Activated CD4-positive, alpha-beta T cell treated with anti-CD3 and anti-CD28 coated beads, Interleukin-2, amount 50 U/mL, for 16 hours (primary cell): ENCODE measurements around the gene SCG5.

Experiments
- DNase-seq: peaks from one replicate; pipeline ENCODE4 v3.0.0-alpha.2; 2020

The SCG5 gene

DNA sequence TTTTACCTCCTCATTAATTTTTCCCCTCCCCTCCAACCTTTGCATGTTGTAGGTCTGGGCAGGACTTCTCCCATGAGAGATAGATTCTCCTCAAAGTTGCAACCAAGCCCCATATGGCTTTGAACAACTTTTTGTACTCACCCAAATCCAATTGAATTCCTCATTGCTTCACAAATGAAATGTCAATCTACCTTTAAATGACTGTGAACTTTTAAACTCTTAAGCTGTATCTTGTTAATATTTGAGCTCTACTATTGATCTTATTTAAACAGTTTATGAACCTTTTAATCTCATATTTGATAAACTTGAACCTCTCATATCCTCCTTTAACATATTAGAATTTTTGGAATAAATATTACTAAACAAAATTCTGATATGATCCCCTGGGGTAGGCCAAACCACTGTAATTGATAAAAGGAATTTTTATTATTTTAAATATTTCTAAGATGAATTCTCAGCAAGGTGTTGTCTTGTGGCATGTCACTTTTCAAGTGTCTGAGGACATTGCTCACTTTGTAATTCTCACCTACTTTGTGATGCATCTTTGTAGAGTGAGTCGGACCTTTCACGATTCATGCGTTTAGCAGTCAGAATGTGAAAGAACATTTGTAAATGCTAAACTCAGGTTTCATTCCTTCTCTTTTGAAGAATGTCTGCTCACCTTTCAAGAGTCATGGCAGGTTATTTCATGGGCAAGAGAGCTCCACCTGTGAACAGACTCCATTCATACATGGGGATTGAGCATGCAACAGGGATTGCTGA, 52.9 kb downstream of the SCG5 start:
- no peak for DNase-seq

DNA sequence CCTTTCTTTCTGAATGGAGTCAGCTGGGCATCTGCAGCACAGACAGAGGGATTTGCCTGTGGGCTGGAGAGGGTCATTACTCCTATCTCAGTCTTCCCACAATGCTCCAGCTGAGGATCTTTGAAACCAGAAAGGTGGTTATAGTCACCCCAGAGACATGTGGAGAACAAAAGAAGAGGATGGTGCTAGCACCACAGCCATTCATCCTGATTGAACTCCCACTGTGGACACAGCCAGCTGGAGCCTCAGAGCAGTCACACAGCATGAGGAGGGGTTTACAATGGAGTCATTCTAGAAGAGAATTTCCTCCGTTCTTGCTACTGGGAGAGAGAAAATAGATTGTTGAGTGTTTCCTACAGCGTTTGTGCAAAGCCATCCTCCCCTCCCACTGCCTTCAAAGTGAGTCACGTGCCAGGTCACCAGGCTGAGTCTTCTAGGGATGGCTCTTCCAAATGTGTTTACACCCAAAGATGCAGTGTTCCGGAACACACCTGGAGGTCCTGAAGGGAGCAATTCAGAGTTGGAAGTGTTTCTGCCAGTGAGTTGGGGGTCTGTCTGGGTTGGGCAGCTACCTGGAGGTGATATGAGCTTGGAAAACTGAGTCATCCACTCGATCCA, 57.4 kb downstream of the SCG5 start:
- DNase-seq, result no peak

DNA sequence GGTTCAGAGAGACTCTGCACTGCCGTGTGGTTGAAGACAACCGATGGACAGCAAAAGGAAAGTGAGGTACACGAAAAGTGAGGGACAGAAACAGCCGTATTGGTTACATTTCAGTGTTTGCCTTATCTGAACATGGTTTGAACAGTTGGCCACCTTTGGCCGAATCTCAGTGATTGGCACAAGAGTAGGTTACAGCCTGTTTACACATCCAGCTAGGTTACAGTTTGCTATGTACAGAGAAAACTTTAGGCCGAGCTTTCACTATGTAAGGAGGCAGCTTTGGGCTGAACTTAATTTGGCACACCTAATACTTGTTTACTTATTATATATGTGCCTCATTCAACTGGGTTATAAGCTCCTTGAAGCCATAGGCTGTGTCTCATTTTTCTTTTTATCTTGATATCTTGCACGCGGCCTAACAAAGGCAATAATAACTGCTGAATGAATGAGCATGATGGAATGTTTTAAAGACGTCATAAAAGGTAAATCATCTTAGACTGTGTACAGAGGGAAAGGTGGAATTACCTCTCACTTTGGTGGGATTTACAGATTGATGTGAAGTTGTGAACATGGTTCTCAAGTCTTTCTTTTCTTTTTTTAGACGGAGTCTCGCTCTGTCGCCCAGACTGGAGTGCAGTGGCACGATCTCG, 59.1 kb downstream of the SCG5 start:
- no peak for DNase-seq

DNA sequence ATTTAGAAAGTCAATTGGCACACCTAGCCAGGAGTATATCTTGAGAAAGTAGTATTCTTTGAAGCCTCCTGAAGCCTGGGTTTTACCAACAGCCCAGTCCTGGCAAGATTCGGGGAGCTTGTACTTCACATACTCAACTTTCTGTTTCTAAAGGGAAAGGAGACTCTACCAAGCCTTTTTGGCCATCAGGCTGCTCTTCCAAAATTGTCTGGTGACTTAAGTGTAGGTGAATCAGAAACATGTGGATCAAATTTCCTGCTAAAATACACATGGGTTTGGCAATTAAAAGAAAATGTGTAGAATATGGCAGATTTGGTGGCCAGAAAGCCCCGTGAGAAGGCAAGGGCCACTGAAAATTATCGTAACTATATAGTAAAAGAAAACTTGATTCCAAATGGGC, 60.4 kb downstream of the SCG5 start:
- DNase-seq, result no peak

DNA sequence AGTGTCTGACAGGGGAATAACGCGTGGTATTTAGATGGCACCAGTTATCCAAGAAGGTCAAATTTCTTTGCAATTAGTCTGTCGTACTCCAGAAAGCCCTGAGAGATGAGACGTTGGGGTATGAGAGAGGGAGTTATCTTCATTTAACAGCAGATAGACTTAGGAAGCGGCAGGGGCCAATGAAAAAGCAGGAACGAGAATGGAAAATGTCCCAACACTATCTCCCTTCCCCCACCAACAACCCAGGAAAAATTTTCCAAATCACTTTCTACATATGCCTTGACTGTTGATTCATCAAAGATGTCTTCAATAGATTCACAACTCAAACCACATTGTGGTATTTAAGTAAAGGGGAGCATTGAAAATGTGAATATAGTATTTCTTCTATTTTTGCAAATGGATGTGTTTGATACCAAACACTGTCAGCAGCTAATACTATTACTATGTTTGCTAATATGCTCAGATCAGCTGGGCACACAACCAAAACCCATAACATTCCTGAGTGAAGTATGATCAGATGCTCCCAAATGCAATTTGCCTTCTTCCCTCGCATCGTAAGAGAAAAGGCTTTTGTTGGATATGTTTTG, 63.0 kb downstream of the SCG5 start:
- no peak for DNase-seq

DNA sequence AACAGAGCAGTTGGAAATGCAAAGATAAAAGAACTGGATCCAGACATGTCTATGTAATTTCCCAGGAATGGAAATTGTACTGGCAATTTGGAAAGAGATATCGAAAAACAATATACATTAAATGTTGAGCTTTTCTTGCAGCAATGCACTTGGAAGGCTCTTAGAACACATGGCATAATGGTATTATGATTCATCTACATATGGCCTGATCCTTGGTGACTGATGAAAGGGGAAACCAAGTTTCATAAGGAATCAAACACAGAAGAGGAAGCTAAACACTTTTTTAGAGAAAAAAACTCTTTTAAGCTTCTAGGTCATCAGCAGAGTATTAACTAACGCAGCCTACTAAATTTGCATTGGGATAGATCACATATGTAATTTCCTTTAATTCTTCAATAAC, 63.9 kb downstream of the SCG5 start:
- no peak for DNase-seq

DNA sequence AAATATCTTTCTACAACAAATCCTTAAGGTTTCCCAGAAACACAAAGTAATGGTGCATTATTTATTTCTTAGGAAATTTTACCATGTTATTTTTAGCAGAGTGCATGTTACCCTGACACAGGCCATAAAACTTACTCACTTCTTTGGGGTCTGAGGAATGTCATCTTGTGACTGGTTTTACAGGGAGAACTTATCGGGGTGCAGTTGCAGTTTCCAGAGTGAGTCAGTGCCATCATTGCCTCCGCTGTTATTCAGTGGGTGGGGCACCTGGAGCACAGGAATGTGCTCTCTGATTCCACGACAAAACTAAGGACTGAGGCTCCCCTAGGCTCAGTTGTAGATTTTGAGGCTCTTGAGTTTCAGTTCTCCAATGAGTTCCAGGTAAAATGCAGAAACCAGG, 65.2 kb downstream of the SCG5 start:
- no peak for DNase-seq

DNA sequence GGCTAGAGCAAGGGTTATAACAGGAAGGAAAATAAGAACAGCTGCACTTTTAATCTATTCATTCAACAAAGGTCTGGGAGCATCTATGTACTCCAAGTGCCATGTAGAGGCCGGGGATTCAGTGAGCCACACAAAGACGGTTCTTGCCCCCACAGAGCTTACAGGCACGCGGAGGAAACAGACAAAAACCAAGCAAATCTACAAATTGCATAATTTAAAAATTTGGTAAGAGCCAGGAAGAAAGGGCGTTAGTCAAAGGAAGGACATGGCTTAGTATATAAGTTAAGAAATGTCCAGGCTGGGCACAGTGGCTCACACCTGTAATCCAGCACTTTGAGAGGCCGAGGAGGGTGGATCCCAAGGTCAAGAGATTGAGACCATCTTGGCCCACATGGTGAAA, 65.9 kb downstream of the SCG5 start:
- DNase-seq, result no peak

DNA sequence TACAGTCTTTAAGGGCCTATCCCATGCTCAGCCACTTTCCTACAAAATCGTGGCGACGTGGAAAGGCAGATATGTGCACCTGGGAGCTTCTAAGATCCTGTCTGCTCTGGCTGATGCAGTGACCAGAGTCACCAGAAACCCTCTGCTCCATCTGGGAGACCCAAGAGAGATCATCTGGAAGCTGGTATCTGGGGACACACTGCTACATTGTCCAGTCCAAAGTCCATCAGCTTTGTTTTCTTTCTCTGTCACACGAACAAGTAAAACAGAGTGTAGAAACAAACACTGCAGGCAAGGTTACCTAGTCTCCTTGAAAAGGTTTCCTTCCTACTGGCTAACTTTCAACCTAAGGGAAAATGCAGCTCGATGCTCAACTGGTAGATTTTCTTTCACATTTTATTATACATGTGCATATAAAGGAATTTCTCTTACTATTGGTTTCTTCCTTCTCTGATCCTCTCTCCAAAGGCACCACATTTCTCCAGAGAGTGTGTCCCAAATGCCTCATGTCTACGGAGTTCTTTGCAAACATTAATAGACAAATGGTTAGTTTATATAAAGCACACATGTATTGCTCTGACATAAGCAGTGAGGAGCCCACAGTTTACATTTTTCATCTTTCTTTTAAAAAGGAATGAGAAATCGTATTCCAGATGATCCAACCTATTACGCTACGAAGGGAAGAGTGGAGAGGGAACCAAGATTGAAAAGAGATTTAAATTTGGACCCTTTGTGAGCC, 68.0 kb downstream of the SCG5 start:
- DNase-seq, result no peak

DNA sequence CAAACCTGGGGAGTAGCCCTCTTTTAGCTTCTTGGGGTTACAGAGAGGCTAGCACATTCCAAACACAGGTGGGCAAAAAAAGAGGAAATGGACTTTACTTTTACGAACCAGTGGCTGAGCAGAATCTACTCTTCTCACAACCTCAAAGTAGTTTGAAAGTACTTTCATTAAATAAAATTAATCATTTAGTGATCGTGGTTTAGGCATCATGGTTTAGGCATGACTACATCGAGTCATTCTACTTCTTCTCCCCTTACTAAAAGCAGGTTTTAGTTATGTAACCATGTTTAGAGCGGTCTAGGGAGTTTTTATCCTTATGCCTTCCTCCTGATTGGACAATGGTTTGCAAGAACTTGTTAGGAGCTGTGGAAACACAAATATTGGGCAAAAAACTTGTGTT, 73.8 kb downstream of the SCG5 start:
- DNase-seq, result no peak

DNA sequence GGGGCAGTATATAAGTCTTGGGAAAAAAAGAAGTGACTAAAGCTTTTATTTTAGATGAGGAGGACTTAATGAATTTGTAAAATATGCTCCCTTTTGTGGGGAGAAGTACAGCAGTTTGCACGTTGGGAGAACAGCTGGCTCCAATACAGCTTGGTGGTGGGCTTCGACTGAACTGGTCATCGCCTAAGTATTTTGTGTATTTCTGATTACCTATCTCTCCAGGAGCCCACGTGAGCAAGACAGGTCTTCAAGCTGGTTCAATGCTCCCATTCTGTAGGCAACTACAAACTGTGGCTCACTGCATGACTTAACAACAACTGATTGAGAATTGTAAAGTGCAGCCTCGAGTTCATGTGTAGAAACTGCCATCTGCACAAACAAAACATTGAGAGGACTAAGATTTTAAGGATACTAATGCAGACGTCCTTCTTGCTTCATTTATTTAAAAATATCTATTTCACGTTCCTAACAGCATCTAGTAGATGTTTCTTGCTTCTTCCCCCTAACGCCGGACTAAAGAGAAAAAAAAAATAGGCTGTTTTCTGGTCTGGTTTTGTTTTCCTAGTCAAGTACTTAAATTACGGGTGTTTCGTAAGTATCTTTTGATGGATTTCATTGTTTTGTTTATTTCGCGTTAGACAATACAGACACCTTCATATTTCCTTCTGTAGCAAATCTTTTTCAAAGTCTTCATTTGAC, 74.9 kb downstream of the SCG5 start:
- DNase-seq, result no peak

DNA sequence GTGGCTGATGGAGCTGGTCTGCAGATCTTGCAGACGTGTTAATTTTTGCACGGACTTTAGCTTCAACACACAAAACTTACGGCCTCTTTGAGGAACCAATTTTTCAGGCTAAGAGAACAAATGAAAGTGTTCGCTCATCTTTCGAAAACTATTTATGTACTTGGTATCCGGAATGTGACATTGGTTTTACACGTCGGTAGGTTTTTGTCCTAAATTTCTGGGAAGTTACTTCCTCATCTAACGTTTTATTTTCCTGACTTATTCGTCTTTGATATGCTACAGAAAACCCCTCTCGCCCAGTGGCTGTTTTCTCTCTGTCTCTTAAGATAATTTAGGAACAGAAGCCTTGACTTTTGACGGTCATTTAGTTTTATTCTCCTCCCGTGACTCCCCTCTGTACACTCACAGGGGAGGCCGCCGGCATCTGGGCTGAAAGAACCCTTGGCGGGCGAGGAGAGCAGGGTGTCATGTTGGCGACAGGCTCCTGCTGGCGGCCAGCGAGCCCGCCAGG, 75.5 kb downstream of the SCG5 start:
- DNase-seq, result peak; percentile 10

DNA sequence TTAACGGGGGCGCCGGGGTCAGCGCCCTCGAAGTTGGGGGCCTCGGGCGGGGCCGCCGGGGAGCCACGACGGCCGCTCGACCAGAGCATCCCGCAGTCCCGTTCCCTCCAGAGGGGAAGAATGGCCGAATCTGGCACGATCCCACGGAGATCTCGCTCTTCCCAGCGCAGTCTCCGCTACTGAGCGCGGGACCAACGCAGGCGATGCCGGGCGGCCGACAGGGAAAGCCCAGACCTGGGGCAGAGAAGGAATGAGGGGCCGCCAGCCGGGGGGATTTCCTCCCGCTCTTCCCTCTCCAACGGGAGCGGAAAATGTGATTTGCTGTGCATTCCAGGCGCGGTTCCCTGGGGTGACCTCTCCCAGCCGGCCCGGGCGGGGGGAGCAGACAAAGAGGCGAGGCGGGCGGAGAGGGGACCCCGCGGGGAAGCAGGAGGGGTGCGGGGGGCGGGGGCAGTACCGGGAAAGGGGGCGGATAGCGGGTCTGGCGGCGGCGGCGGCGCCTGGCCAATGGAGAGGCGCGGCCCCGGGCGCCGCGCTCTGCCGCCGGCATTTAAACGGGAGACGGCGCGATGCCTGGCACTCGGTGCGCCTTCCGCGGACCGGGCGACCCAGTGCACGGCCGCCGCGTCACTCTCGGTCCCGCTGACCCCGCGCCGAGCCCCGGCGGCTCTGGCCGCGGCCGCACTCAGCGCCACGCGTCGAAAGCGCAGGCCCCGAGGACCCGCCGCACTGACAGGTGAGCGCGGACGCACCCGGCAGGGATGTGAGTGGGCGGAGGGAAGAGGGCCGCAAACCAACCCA, 76.1 kb downstream of the SCG5 start, which contains the start of gene GREM1:
Gene GREM1 (plus strand): TSS at position 579 of the 801 bp plus-strand sequence. CDS start 12,687 bp downstream, outside the sequence.
- DNase-seq, result no peak

DNA sequence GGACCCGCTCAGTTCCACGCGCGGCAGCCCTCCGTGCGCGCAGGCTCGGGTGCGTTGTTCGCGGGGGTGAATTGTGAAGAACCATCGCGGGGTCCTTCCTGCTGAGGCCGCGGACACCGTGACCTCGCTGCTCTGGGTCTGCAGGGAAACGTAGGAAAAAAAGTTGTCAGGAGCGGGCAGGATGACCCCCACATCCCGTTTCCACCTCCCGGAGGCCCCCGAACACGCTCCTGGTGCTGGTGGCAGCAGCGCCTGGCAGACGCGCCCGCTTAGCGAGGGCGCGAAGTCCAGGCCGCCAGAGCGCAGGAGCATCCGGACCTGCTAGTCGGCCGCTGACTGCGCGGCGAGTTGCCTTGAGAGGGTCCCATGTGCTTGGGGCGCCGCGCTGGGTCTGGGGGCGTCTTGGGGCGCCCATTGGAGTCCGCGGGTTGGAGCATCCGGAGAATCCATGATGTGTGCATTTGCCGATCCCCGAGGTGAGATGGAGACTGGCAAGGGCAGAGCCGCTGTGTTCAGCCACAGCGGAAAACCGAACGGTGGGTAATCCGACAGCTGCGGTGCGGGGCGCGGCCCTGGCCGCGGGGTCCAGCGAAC, 76.8 kb downstream of the SCG5 start:
- no peak for DNase-seq

DNA sequence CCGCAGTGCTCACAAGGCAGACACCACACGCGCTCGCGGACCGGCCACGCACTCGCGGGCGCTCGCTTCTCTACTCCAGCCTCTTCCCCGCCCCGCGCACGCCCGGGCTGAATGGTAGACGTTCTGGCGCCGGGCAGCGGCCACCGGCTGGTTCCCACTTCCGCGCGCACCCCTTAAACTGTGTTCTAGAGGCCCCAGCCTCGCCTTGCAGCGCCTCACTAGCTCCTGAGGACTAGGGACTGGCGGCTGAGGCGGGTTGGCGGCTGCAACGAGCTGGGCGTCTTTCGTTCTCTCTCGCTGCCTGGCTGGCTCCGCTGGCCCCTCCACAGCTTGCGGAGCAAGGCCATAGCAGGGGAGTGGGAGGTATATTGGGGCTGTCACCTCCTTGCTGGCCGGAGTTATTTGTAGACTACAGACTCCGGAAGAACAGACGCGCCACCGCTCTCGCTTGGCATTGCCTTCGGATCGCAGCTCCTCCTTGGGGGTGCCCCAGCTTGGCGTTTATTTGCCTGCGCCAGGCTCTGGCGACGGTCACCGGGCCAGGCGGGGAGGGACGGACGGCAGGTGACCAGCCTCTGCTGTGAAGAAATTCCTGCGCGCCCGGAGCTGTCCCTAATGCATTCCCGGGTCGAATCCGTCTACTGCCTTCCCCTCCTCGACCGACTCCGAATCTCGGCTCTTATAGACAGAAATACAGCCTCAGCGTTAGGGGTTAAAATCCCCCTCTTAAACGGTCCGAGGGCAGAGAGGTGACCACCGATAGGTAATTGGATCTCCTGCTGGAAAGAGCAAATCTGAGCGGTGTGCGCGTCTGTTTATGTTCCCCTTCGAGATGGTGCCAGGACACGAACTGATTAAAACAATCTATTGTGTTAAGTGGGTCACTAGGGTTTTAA, 77.6 kb downstream of the SCG5 start:
- no peak for DNase-seq

DNA sequence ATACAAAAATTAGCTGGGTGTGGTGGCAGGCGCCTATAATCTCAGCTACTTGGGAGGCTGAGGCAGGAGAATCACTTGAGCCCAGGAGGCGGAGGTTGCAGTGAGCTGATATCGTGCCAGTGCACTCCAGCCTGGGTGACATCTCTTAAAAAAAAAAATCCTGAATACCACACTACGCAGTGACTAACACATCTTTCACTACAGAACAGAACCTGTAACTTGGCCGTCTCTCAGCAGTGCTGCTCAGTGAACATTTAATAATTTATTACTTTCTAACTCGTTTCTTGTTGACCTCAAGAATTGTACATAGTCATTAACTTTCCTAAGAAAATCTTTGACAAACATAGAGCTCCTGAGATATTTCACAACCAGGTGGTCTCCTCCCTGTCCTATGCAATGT, 80.1 kb downstream of the SCG5 start:
- no peak for DNase-seq

DNA sequence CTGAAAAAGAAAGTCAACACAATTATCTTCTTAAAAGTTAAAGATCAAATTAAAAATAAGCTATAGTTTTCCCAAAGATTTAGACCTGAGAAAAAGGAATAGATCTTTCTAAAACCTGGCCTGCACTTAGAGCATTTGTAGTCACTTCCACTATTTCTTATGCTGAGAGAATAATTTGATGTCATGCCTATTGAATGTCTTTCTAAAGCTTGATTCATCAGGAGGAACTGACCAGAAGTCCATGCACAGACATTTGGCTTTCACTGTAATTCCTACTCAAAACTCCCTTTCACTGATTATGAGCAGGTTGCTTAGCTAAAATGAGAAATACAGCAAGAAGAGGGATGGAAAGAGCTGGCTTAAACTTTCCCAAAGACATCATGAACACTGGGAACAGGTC, 80.6 kb downstream of the SCG5 start:
- no peak for DNase-seq

DNA sequence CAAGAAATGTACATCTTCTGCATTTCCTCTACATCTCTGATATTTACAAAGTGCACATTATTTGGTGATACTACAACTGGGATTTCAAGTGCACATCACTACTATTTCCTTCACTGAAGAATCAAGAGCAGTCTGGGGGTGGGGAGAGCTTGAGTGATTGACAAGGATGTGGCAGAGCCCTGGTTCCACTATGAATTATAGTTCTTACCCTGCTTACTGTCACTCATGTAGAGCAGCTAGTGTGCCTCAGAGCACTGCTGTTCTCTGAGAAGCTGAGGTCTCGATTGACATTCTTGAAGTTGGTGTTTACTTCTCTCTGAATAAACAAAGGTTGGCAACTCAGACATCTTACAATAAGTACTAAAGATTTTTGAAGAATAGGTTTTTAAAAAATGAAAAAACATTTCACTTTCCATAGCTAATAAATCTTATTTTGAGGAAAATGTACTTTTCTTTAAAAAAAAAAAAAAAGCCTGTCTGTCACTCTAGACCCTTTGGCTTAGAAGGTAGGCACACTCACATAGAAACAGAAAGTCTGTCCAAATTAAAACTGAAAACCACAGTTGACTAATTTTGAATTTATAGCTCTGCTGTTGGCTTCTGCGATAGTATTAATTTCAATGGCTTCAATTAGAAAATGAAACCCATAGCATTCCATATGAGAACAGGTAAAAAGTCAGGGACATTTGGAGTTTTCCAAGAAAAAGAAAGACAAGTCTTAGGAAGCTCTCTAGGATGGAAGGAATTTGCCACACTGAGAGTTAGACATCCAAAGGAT, 81.8 kb downstream of the SCG5 start:
- DNase-seq, result peak; percentile 67
